PC-9 (cell line): ENCODE results near the gene ING2.

Source experiments
- CTCF ChIP-seq: fragments of 200-600 bp; sonication (generic); conservative IDR thresholded peaks from 2 replicates; pipeline ENCODE4 v1.6.1; 2017; ENCODE audit warnings: mixed run types, antibody characterized with exemption, mild to moderate bottlenecking, moderate library complexity
- EZH2 ChIP-seq: fragments of 200-600 bp; sonication (generic); IDR thresholded peaks from 2 replicates; pipeline ENCODE4 v1.8.0; 2017; ENCODE audit warnings: antibody characterized with exemption, low read depth

GRCh38 chr4:183495184-183495583, 9.7 kb upstream of the ING2 start:
- TF ChIP-seq CTCF, result no peak
- TF ChIP-seq EZH2, result no peak
